Spinal cord (tissue), 10 donors: ENCODE data around the gene NAPB. TPM values are rescaled to one million over a fixed set of nuclear protein-coding genes. Genes with fewer than 3 reads are reported as not detected.

Experiments
- DNase-seq, 6 donors: peaks; one replicate each; pipeline versions ENCODE4 v3.0.0 to v3.0.0-alpha.2; 2013 to 2015; ENCODE audit warnings: low spot score in 6 of 6, low read depth in 4 of 6
- H3K27ac ChIP-seq: one replicate; pipeline ENCODE4 v1.5.1; 2013; ENCODE audit warnings: low read depth, low read length, control low read depth
- H3K27me3 ChIP-seq: one replicate; pipeline ENCODE4 v1.6.1; 2013; ENCODE audit warnings: low read length; ENCODE audit not compliant: control insufficient read depth, insufficient read depth
- H3K36me3 ChIP-seq: one replicate; pipeline ENCODE4 v1.6.1; 2013; ENCODE audit warnings: low read length; ENCODE audit not compliant: control insufficient read depth, insufficient read depth
- H3K4me1 ChIP-seq: one replicate; pipeline ENCODE4 v1.6.1; 2013; ENCODE audit warnings: low read length; ENCODE audit not compliant: control insufficient read depth, insufficient read depth
- H3K4me3 ChIP-seq: one replicate; pipeline ENCODE4 v1.5.1; 2013; ENCODE audit warnings: low read depth, low read length, control low read depth
- H3K9me3 ChIP-seq: one replicate; pipeline ENCODE4 v1.6.1; 2013; ENCODE audit warnings: low read length; ENCODE audit not compliant: control insufficient read depth, insufficient read depth
- WGBS: methylation state at CpG from one replicate; pipeline ENCODE4 v1.1.5; 2013; ENCODE audit warnings: missing lambda C conversion rate; ENCODE audit not compliant: insufficient coverage; 5-methylcytosine and 5-hydroxymethylcytosine counted together
- polyA plus RNA-seq, 2 donors: library from polyadenylated mRNA; unstranded; fragments of 120-200 nt; gene quantifications; one replicate each; pipeline ENCODE4 v1.2.1, GENCODE V29; 2013; ENCODE audit not compliant: insufficient read length in 2 of 2
- total RNA-seq, 2 donors: library from RNA; depleted of rRNA in 1 of 2; stranded (reverse); fragments of 120-200 nt in 1 of 2; fragments of >200 nt in 1 of 2; gene quantifications; one replicate each; pipeline versions ENCODE4 v1.2.3 to v1.2.4, GENCODE V29; 2013 to 2014
- donor health status: healthy.

NAPB gene
- total and polyA plus RNA-seq, 4 donors = 37.0 to 207 (median 125) TPM

- Histone ChIP-seq H3K36me3 (no peaks in the 10 kb centered on the region), H3K27ac (no peak overlapping the region), H3K4me1 (peaks cover 4% of the 10 kb centered on the region), H3K4me3 (no peak overlapping the region), H3K27me3 (no peaks in the 10 kb centered on the region), H3K9me3 (peaks cover 1% of the 10 kb centered on the region)
- WGBS = 95% methylated on average over 15 of the region's 15 CpGs
- no peak for DNase-seq
Observed at GRCh38 chr20:23453549-23454543, 32.6 kb upstream of the NAPB start.

GRCh38 chr20:23452776-23453175, 31.5 kb upstream of the NAPB start, which contains the start of gene CST11:
CST11 (minus strand) TSS chr20:23452876; CDS start chr20:23452811, 65 bp downstream.
- 48% methylated on average over 4 of the region's 4 CpGs for WGBS
- H3K27ac ChIP-seq = no peak within 1 kb of the TSS
- peaks cover 4% of the 10 kb centered on the region for H3K4me1 ChIP-seq
- DNase-seq = no peak
- H3K27me3 ChIP-seq = no peaks in the 10 kb centered on the region
- H3K4me3 ChIP-seq = no peak within 1 kb of the TSS
- H3K36me3 ChIP-seq = no peaks in the 10 kb centered on the region
- H3K9me3 ChIP-seq = peaks cover 1% of the 10 kb centered on the region

GRCh38 chr20:23451956-23452487, 30.7 kb upstream of the NAPB start:
- Histone ChIP-seq H3K27me3 (no peaks in the 10 kb centered on the region), H3K36me3 (no peaks in the 10 kb centered on the region), H3K9me3 (peaks cover 1% of the 10 kb centered on the region), H3K4me1 (peaks cover 4% of the 10 kb centered on the region), H3K4me3 (no peak overlapping the region), H3K27ac (no peak overlapping the region)
- DNase-seq = no peak
- 83% methylated on average over 4 of the region's 11 CpGs for WGBS

- Histone ChIP-seq H3K36me3 (no peaks in the 10 kb centered on the region), H3K27me3 (no peaks in the 10 kb centered on the region), H3K9me3 (no peaks in the 10 kb centered on the region), H3K4me1 (no peaks in the 10 kb centered on the region), H3K27ac (no peak overlapping the region), H3K4me3 (no peak overlapping the region)
- WGBS = 93% methylated on average over 1 of the region's 1 CpG
- no peak for DNase-seq
Observed at GRCh38 chr20:23450877-23451276, 29.6 kb upstream of the NAPB start.

GRCh38 chr20:23449421-23449820, 28.1 kb upstream of the NAPB start:
- Histone ChIP-seq H3K36me3 (no peaks in the 10 kb centered on the region), H3K4me1 (no peaks in the 10 kb centered on the region), H3K9me3 (no peaks in the 10 kb centered on the region), H3K4me3 (no peak overlapping the region), H3K27ac (no peak overlapping the region), H3K27me3 (no peaks in the 10 kb centered on the region)
- DNase-seq = no peak
- WGBS = no CpG with 5 or more reads among the region's 3 CpGs

- WGBS = 96% methylated on average over 4 of the region's 5 CpGs
- H3K4me3 ChIP-seq = no peak overlapping the region
- no peak for DNase-seq
- no peaks in the 10 kb centered on the region for H3K36me3 ChIP-seq
- H3K4me1 ChIP-seq = no peaks in the 10 kb centered on the region
- H3K27ac ChIP-seq = no peak overlapping the region
- H3K9me3 ChIP-seq = no peaks in the 10 kb centered on the region
- H3K27me3 ChIP-seq = no peaks in the 10 kb centered on the region
Observed at GRCh38 chr20:23448167-23448566, 26.9 kb upstream of the NAPB start.

GRCh38 chr20:23446505-23446904, 25.2 kb upstream of the NAPB start:
- Histone ChIP-seq H3K4me3 (no peak overlapping the region), H3K4me1 (peaks cover 8% of the 10 kb centered on the region), H3K27me3 (no peaks in the 10 kb centered on the region), H3K36me3 (no peaks in the 10 kb centered on the region), H3K27ac (no peak overlapping the region), H3K9me3 (no peaks in the 10 kb centered on the region)
- 88% methylated on average over 5 of the region's 8 CpGs for WGBS
- DNase-seq = peak in 2 of 6 donors; percentile 38

- H3K27ac ChIP-seq = no peak overlapping the region
- H3K36me3 ChIP-seq = no peaks in the 10 kb centered on the region
- 97% methylated on average over 6 of the region's 7 CpGs for WGBS
- H3K4me3 ChIP-seq = no peak overlapping the region
- H3K4me1 ChIP-seq = peaks cover 8% of the 10 kb centered on the region
- no peaks in the 10 kb centered on the region for H3K9me3 ChIP-seq
- DNase-seq = no peak
- no peaks in the 10 kb centered on the region for H3K27me3 ChIP-seq
Observed at GRCh38 chr20:23445596-23446217, 24.4 kb upstream of the NAPB start.

- H3K4me3 ChIP-seq = no peak overlapping the region
- H3K36me3 ChIP-seq = no peaks in the 10 kb centered on the region
- H3K27me3 ChIP-seq = no peaks in the 10 kb centered on the region
- DNase-seq = no peak
- WGBS = 86% methylated on average over 3 of the region's 4 CpGs
- peaks cover 8% of the 10 kb centered on the region for H3K4me1 ChIP-seq
- no peak overlapping the region for H3K27ac ChIP-seq
- no peaks in the 10 kb centered on the region for H3K9me3 ChIP-seq
Observed at GRCh38 chr20:23444859-23445258, 23.6 kb upstream of the NAPB start.
